ENCODE results near the gene UQCRFS1. TPM values are rescaled to one million over a fixed set of nuclear protein-coding genes. Genes with fewer than 3 reads are reported as not detected.
"Not testable (repeated sequence)": the region's sequence is repeated elsewhere in the genome, so short reads cannot be mapped to it uniquely, and the experiment has no call there.

UQCRFS1 gene
- total RNA-seq, 3 donors from 2014 or later = 45.8 to 57.6 (median 52.3) TPM

GRCh38 chr19:29241324-29241723 is 28.4 kb upstream of the UQCRFS1 start:
- DNase-seq (no peak), ATAC-seq (no peak)
- no peaks in the 10 kb centered on the region for H3K4me1 Mint-ChIP-seq (ENCODE audit: low read depth)
- peaks cover 13% of the 10 kb centered on the region for H3K27me3 Mint-ChIP-seq (ENCODE audit: low read depth)
- no peaks in the 10 kb centered on the region for H3K36me3 Mint-ChIP-seq (ENCODE audit: insufficient read depth)
- H3K9me3 Mint-ChIP-seq = peaks cover 4% of the 10 kb centered on the region
- H3K4me3 Mint-ChIP-seq = no peak overlapping the region

GRCh38 chr19:29239213-29239776 is 26.3 kb upstream of the UQCRFS1 start:
- Mint-ChIP-seq H3K4me3 (no peak overlapping the region), H3K27me3 (ENCODE audit: low read depth) (peaks cover 11% of the 10 kb centered on the region)

GRCh38 chr19:29233591-29233990 is 20.6 kb upstream of the UQCRFS1 start:
- ATAC-seq = no peak
- no peak for DNase-seq
- H3K27me3 Mint-ChIP-seq (ENCODE audit: low read depth) = peaks cover 4% of the 10 kb centered on the region
- H3K36me3 Mint-ChIP-seq (ENCODE audit: insufficient read depth) = no peaks in the 10 kb centered on the region
- H3K9me3 Mint-ChIP-seq = peaks cover 17% of the 10 kb centered on the region
- H3K4me3 Mint-ChIP-seq = no peak overlapping the region
- no peaks in the 10 kb centered on the region for H3K4me1 Mint-ChIP-seq (ENCODE audit: low read depth)

More at GRCh38 chr19:29239213-29239776, 26.3 kb upstream of the UQCRFS1 start:
- no peak for ATAC-seq
- no peak for DNase-seq
- H3K4me1 Mint-ChIP-seq (ENCODE audit: low read depth) = no peaks in the 10 kb centered on the region
- peaks cover 16% of the 10 kb centered on the region for H3K9me3 Mint-ChIP-seq
- no peaks in the 10 kb centered on the region for H3K36me3 Mint-ChIP-seq (ENCODE audit: insufficient read depth)

GRCh38 chr19:29232315-29232852 is 19.4 kb upstream of the UQCRFS1 start:
- Mint-ChIP-seq H3K9me3 (peaks cover 17% of the 10 kb centered on the region), H3K4me1 (ENCODE audit: low read depth) (no peaks in the 10 kb centered on the region)
- ATAC-seq = no peak

GRCh38 chr19:29231306-29231705 is 18.4 kb upstream of the UQCRFS1 start:
- not testable (repeated sequence) for ATAC-seq; H3K4me3 Mint-ChIP-seq; H3K4me1 Mint-ChIP-seq (ENCODE audit: low read depth); DNase-seq; H3K27me3 Mint-ChIP-seq (ENCODE audit: low read depth); H3K36me3 Mint-ChIP-seq (ENCODE audit: insufficient read depth)
- peaks cover 13% of the 10 kb centered on the region for H3K9me3 Mint-ChIP-seq

More at GRCh38 chr19:29232315-29232852, 19.4 kb upstream of the UQCRFS1 start:
- Mint-ChIP-seq H3K36me3 (ENCODE audit: insufficient read depth) (no peaks in the 10 kb centered on the region), H3K4me3 (no peak overlapping the region), H3K27me3 (ENCODE audit: low read depth) (peaks cover 4% of the 10 kb centered on the region)
- DNase-seq = no peak

- ATAC-seq (no peak), DNase-seq (no peak)
- Mint-ChIP-seq H3K36me3 (ENCODE audit: insufficient read depth) (no peaks in the 10 kb centered on the region), H3K4me1 (ENCODE audit: low read depth) (peaks cover 7% of the 10 kb centered on the region), H3K4me3 (no peak overlapping the region), H3K9me3 (no peaks in the 10 kb centered on the region), H3K27me3 (ENCODE audit: low read depth) (peaks cover 25% of the 10 kb centered on the region)
Observed at GRCh38 chr19:29217616-29218015, 4.7 kb upstream of the UQCRFS1 start.

GRCh38 chr19:29216021-29216420 is 3.1 kb upstream of the UQCRFS1 start:
- Mint-ChIP-seq H3K27me3 (ENCODE audit: low read depth) (peaks cover 16% of the 10 kb centered on the region), H3K36me3 (ENCODE audit: insufficient read depth) (peaks cover 13% of the 10 kb centered on the region), H3K4me1 (ENCODE audit: low read depth) (peaks cover 19% of the 10 kb centered on the region), H3K4me3 (no peak overlapping the region), H3K9me3 (peaks cover 4% of the 10 kb centered on the region)
- DNase-seq (no peak), ATAC-seq (no peak)

- Mint-ChIP-seq H3K4me1 (ENCODE audit: low read depth) (peaks cover 22% of the 10 kb centered on the region), H3K9me3 (peaks cover 4% of the 10 kb centered on the region), H3K27me3 (ENCODE audit: low read depth) (peaks cover 16% of the 10 kb centered on the region), H3K4me3 (no peak overlapping the region), H3K36me3 (ENCODE audit: insufficient read depth) (peaks cover 13% of the 10 kb centered on the region)
- DNase-seq = no peak
- no peak for ATAC-seq
Observed at GRCh38 chr19:29215322-29215845, 2.4 kb upstream of the UQCRFS1 start.

- H3K4me1 Mint-ChIP-seq (ENCODE audit: low read depth) = peaks cover 31% of the 10 kb centered on the region
- H3K4me3 Mint-ChIP-seq = no peak overlapping the region
- peaks cover 21% of the 10 kb centered on the region for H3K36me3 Mint-ChIP-seq (ENCODE audit: insufficient read depth)
- H3K9me3 Mint-ChIP-seq = peaks cover 4% of the 10 kb centered on the region
- ATAC-seq = no peak
- no peak for DNase-seq
- peaks cover 16% of the 10 kb centered on the region for H3K27me3 Mint-ChIP-seq (ENCODE audit: low read depth)
Observed at GRCh38 chr19:29214411-29214810, 1.5 kb upstream of the UQCRFS1 start.

- H3K36me3 Mint-ChIP-seq (ENCODE audit: insufficient read depth) = peaks cover 25% of the 10 kb centered on the region
- H3K4me3 Mint-ChIP-seq = peak overlapping the region; percentile 91
- peaks cover 3% of the 10 kb centered on the region for H3K27me3 Mint-ChIP-seq (ENCODE audit: low read depth)
- peaks cover 39% of the 10 kb centered on the region for H3K4me1 Mint-ChIP-seq (ENCODE audit: low read depth)
- H3K9me3 Mint-ChIP-seq = peaks cover 4% of the 10 kb centered on the region
- DNase-seq (no peak), ATAC-seq (no peak)
Observed at GRCh38 chr19:29212356-29212647, 649 bp downstream of the UQCRFS1 start.

- Mint-ChIP-seq H3K4me3 (peak overlapping the region; percentile 91), H3K4me1 (ENCODE audit: low read depth) (peaks cover 39% of the 10 kb centered on the region), H3K9me3 (peaks cover 4% of the 10 kb centered on the region), H3K36me3 (ENCODE audit: insufficient read depth) (peaks cover 28% of the 10 kb centered on the region), H3K27me3 (ENCODE audit: low read depth) (peaks cover 3% of the 10 kb centered on the region)
- DNase-seq = no peak
- no peak for ATAC-seq
Observed at GRCh38 chr19:29211562-29212355, 1.2 kb downstream of the UQCRFS1 start.

GRCh38 chr19:29211041-29211440 is 1.9 kb downstream of the UQCRFS1 start:
- H3K27me3 Mint-ChIP-seq (ENCODE audit: low read depth); ATAC-seq; DNase-seq; H3K9me3 Mint-ChIP-seq: not testable (repeated sequence)
- Mint-ChIP-seq H3K36me3 (ENCODE audit: insufficient read depth) (peaks cover 35% of the 10 kb centered on the region), H3K4me1 (ENCODE audit: low read depth) (peaks cover 40% of the 10 kb centered on the region), H3K4me3 (peak overlapping the region; percentile 91)

- Mint-ChIP-seq H3K36me3 (ENCODE audit: insufficient read depth) (peaks cover 38% of the 10 kb centered on the region), H3K4me1 (ENCODE audit: low read depth) (peaks cover 43% of the 10 kb centered on the region)
- not testable (repeated sequence) for DNase-seq; H3K27me3 Mint-ChIP-seq (ENCODE audit: low read depth); H3K9me3 Mint-ChIP-seq; ATAC-seq; H3K4me3 Mint-ChIP-seq
Observed at GRCh38 chr19:29210502-29210901, 2.4 kb downstream of the UQCRFS1 start.

GRCh38 chr19:29207403-29208187 is 5.4 kb downstream of the UQCRFS1 start:
- DNase-seq; H3K4me3 Mint-ChIP-seq; H3K9me3 Mint-ChIP-seq; H3K27me3 Mint-ChIP-seq (ENCODE audit: low read depth); ATAC-seq: not testable (repeated sequence)
- peaks cover 42% of the 10 kb centered on the region for H3K4me1 Mint-ChIP-seq (ENCODE audit: low read depth)
- peaks cover 47% of the 10 kb centered on the region for H3K36me3 Mint-ChIP-seq (ENCODE audit: insufficient read depth)

Measured in activated T-cell treated with anti-CD3 and anti-CD28 coated beads, Interleukin-2, amount 50 U/mL, for 4 hours (primary cell).